Inferior parietal cortex (tissue), 1 donor: ENCODE measurements around the gene RPS8.
"Not testable (repeated sequence)": the region's sequence is repeated elsewhere in the genome, so short reads cannot be mapped to it uniquely, and the experiment has no call there.

ENCODE experiments used
- DNase-seq: peaks from one replicate; pipeline ENCODE4 v3.0.0-alpha.2; 2016; ENCODE audit errors: extremely low spot score

The RPS8 gene

GRCh38 chr1:44803062-44803311 lies 27.6 kb downstream of the RPS8 start:
- no peak for DNase-seq

GRCh38 chr1:44803312-44804095 lies 28.2 kb downstream of the RPS8 start:
- no peak for DNase-seq

- DNase-seq, result no peak
Observed at GRCh38 chr1:44805311-44806024, 30.1 kb downstream of the RPS8 start.

GRCh38 chr1:44806025-44806703 lies 30.8 kb downstream of the RPS8 start:
- DNase-seq, result no peak

GRCh38 chr1:44806704-44807363 lies 31.5 kb downstream of the RPS8 start, which contains the start of gene DYNLT4:
Gene DYNLT4, minus strand, starts transcription at chr1:44807351. Its CDS starts 683 bp downstream, at chr1:44806668.
- DNase-seq, result no peak

GRCh38 chr1:44807364-44808062 lies 32.2 kb downstream of the RPS8 start:
- DNase-seq, result peak; percentile 65

GRCh38 chr1:44808063-44808937 lies 33.0 kb downstream of the RPS8 start, which contains the start of gene BTBD19:
Gene BTBD19, plus strand, starts transcription at chr1:44808523. Its CDS starts 298 bp downstream, at chr1:44808821.
- DNase-seq, result peak; percentile 61

- peak; percentile 9 for DNase-seq
Observed at GRCh38 chr1:44808938-44809917, 33.9 kb downstream of the RPS8 start.

GRCh38 chr1:44810101-44810761 lies 34.9 kb downstream of the RPS8 start:
- DNase-seq, result no peak

GRCh38 chr1:44810762-44811105 lies 35.4 kb downstream of the RPS8 start:
- DNase-seq, result not testable (repeated sequence)

GRCh38 chr1:44811234-44811633 lies 35.9 kb downstream of the RPS8 start:
- DNase-seq, result no peak

GRCh38 chr1:44812822-44813543 lies 37.6 kb downstream of the RPS8 start:
- DNase-seq, result peak; percentile 7

- not testable (repeated sequence) for DNase-seq
Observed at GRCh38 chr1:44815926-44816325, 40.6 kb downstream of the RPS8 start.

GRCh38 chr1:44817307-44817706 lies 42.0 kb downstream of the RPS8 start:
- no peak for DNase-seq

GRCh38 chr1:44817771-44818495 lies 42.6 kb downstream of the RPS8 start:
- DNase-seq, result no peak

GRCh38 chr1:44819196-44819607 lies 43.9 kb downstream of the RPS8 start:
- DNase-seq, result no peak

- DNase-seq, result peak; percentile 88
Observed at GRCh38 chr1:44819608-44820327, 44.4 kb downstream of the RPS8 start.
